ENCODE data around the gene RTN4. TPM values are rescaled to one million over a fixed set of nuclear protein-coding genes. Genes with fewer than 3 reads are reported as not detected.

The RTN4 gene
- polyA plus RNA-seq, 3 donors, result 111 to 163 (median 158) TPM

DNA sequence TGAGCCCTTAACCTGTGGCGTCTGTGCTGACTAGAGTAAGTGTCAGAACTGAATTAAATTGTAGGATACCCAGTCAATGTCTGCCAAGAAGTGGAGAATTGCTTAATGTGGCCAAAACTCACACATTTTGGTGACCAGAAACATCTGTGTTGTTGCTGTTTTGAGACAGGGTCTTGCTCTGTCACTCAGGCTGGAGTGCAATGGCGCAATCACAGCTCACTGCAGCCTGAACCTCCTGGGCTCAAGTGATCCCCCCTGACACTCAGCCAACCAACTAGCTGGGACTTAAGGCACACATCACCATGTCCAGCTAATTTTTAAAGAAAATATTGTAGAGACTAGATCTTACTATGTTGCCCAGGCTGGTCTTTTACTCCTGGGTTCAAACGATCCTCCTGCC, 34.4 kb upstream of the RTN4 start:
- Histone ChIP-seq H4K20me1 (ENCODE audit: insufficient read depth, low read length) (no peaks in the 10 kb centered on the region), H3K79me2 (ENCODE audit: insufficient read depth, low read length) (no peaks in the 10 kb centered on the region), H2AFZ (ENCODE audit: insufficient read depth, low read depth, low read length, poor library complexity, severe bottlenecking) (no peak overlapping the region), H3K4me1 (ENCODE audit: control insufficient read depth in 1 of 2, insufficient read depth in 2 of 2, low read length in 2 of 2) (peaks cover 19 to 24% of the 10 kb centered on the region in 2 donors), H3K4me3 (replicated peaks in 1 of 3; ENCODE audit: low read depth in 2 of 3, low read length in 3 of 3) (no peak overlapping the region), H3K4me2 (replicated peaks; ENCODE audit: extremely low read depth, low read length, poor library complexity, severe bottlenecking) (no peak overlapping the region), H3K36me3 (replicated peaks in 1 of 2; ENCODE audit: control insufficient read depth in 1 of 2, insufficient read depth in 2 of 2, low read length in 2 of 2) (no peaks in the 10 kb centered on the region), H3K9ac (ENCODE audit: insufficient read depth, low read length, poor library complexity, severe bottlenecking) (no peak overlapping the region), H3K27ac (ENCODE audit: low read depth in 1 of 2, low read length in 2 of 2) (no peak overlapping the region), H3K9me3 (replicated peaks in 1 of 2; ENCODE audit: control insufficient read depth in 1 of 2, insufficient read depth in 1 of 2, low read length in 2 of 2) (no peaks in the 10 kb centered on the region), H3K27me3 (ENCODE audit: control insufficient read depth in 2 of 2, insufficient read depth in 2 of 2, low read length in 2 of 2) (no peaks in the 10 kb centered on the region)
- WGBS (ENCODE audit: insufficient coverage), result 73% methylated on average over 2 of the region's 3 CpGs
- peaks cover 0 to 1% (median 1%) of the 10 kb centered on the region in 3 donors for H3K27me3 Mint-ChIP-seq (ENCODE audit: low read depth in 3 of 3)
- intact Hi-C loops (cut with micrococcal nuclease), result no loop called here
- H3K27ac Mint-ChIP-seq, result no peak overlapping the region
- peaks cover 29% of the 10 kb centered on the region for H3K4me1 Mint-ChIP-seq
- TF ChIP-seq, protein P1, sequence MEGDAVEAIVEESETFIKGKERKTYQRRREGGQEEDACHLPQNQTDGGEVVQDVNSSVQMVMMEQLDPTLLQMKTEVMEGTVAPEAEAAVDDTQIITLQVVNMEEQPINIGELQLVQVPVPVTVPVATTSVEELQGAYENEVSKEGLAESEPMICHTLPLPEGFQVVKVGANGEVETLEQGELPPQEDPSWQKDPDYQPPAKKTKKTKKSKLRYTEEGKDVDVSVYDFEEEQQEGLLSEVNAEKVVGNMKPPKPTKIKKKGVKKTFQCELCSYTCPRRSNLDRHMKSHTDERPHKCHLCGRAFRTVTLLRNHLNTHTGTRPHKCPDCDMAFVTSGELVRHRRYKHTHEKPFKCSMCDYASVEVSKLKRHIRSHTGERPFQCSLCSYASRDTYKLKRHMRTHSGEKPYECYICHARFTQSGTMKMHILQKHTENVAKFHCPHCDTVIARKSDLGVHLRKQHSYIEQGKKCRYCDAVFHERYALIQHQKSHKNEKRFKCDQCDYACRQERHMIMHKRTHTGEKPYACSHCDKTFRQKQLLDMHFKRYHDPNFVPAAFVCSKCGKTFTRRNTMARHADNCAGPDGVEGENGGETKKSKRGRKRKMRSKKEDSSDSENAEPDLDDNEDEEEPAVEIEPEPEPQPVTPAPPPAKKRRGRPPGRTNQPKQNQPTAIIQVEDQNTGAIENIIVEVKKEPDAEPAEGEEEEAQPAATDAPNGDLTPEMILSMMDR (IDR thresholded peaks at IDR 0.05), result no peak
- H3K36me3 Mint-ChIP-seq, result no peaks in the 10 kb centered on the region
- DNase-seq, result no peak
- H3K9me3 Mint-ChIP-seq, result peaks cover 0 to 5% (median 0%) of the 10 kb centered on the region in 7 donors
- H3K4me3 Mint-ChIP-seq, result no peak overlapping the region

DNA sequence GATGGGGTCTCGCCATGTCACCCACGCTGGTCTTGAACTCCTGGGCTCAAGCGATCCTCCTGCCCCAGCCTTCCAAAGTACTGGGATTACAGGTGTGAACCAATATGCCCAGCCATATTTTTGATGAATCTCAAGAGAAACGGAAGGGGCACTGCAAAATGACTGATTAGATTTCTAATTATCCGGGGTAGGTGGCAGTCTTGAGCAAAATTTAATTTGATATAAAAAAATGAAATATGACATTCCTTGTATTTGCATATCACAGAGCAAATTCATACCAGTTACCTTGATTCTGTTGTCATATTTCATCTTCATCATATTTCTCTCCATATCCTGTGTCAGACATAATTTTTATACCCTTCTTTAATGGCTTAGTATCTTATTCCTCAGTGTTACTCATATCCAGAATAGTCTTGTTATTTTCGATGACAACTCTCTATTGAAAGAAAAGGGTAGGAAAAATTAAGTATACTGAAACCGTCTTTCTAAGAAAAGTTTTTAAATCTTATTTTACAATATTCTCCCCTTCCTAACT, 30.0 kb upstream of the RTN4 start:
- no peaks in the 10 kb centered on the region for H3K27me3 Mint-ChIP-seq (ENCODE audit: low read depth in 3 of 3)
- Histone ChIP-seq H3K79me2 (ENCODE audit: insufficient read depth, low read length) (no peaks in the 10 kb centered on the region), H3K36me3 (replicated peaks in 1 of 2; ENCODE audit: control insufficient read depth in 1 of 2, insufficient read depth in 2 of 2, low read length in 2 of 2) (no peaks in the 10 kb centered on the region), H3K4me1 (ENCODE audit: control insufficient read depth in 1 of 2, insufficient read depth in 2 of 2, low read length in 2 of 2) (peaks cover 19 to 24% of the 10 kb centered on the region in 2 donors), H3K4me2 (replicated peaks; ENCODE audit: extremely low read depth, low read length, poor library complexity, severe bottlenecking) (no peak overlapping the region), H3K9ac (ENCODE audit: insufficient read depth, low read length, poor library complexity, severe bottlenecking) (no peak overlapping the region), H2AFZ (ENCODE audit: insufficient read depth, low read depth, low read length, poor library complexity, severe bottlenecking) (no peak overlapping the region), H3K27ac (ENCODE audit: low read depth in 1 of 2, low read length in 2 of 2) (no peak overlapping the region), H3K27me3 (ENCODE audit: control insufficient read depth in 2 of 2, insufficient read depth in 2 of 2, low read length in 2 of 2) (no peaks in the 10 kb centered on the region), H3K9me3 (replicated peaks in 1 of 2; ENCODE audit: control insufficient read depth in 1 of 2, insufficient read depth in 1 of 2, low read length in 2 of 2) (no peaks in the 10 kb centered on the region), H3K4me3 (replicated peaks in 1 of 3; ENCODE audit: low read depth in 2 of 3, low read length in 3 of 3) (no peak overlapping the region), H4K20me1 (ENCODE audit: insufficient read depth, low read length) (no peaks in the 10 kb centered on the region)
- H3K9me3 Mint-ChIP-seq, result peaks cover 3 to 15% (median 13%) of the 10 kb centered on the region in 7 donors
- peaks cover 33% of the 10 kb centered on the region for H3K4me1 Mint-ChIP-seq
- no peak overlapping the region for H3K4me3 Mint-ChIP-seq
- H3K36me3 Mint-ChIP-seq, result no peaks in the 10 kb centered on the region
- 100% methylated on average over 1 of the region's 7 CpGs for WGBS (ENCODE audit: insufficient coverage)
- intact Hi-C loops (cut with micrococcal nuclease), result no loop called here
- TF ChIP-seq, protein P1 (IDR thresholded peaks at IDR 0.05), result no peak
- no peak overlapping the region for H3K27ac Mint-ChIP-seq
- no peak for DNase-seq
